A673 (cell line): Measurements from ENCODE around the gene CTNNA3.

ENCODE experiments used
- CTCF ChIP-seq: fragments of 300-800, 200-600 bp; sonication (generic); conservative IDR thresholded peaks from 2 replicates; pipeline ENCODE4 v1.5.1; 2017; ENCODE audit warnings: low read depth, mild to moderate bottlenecking, antibody characterized with exemption, low read length, moderate library complexity, mixed read lengths
- EZH2 ChIP-seq: fragments of 200-600 bp; sonication (generic); IDR thresholded peaks from 2 replicates; pipeline ENCODE4 v1.6.1; 2017; ENCODE audit warnings: borderline replicate concordance, low read depth, mild to moderate bottlenecking, mixed read lengths, antibody characterized with exemption, low read length; ENCODE audit not compliant: poor library complexity, severe bottlenecking

GRCh38 chr10:66244953-66245352 is 1451.0 kb downstream of the CTNNA3 start:
- no peak for TF ChIP-seq CTCF
- no peak for TF ChIP-seq EZH2
